Heart left ventricle (tissue), 16 donors: ENCODE data around the gene SPTBN1. TPM values are rescaled to one million over a fixed set of nuclear protein-coding genes. Genes with fewer than 3 reads are reported as not detected.
"Not testable (repeated sequence)": the region's sequence is repeated elsewhere in the genome, so short reads cannot be mapped to it uniquely, and the experiment has no call there.

Experiments
- ATAC-seq, 4 donors: fragments of 200-7000 bp; cut with Tn5 transposase; one replicate each; pipeline ENCODE4 v1.9.1; 2020 to 2022; ENCODE audit warnings: moderate library complexity in 4 of 4, mild to moderate bottlenecking in 3 of 4, moderate number of reproducible peaks in 1 of 4
- DNase-seq, 5 donors: peaks; one replicate each; pipeline ENCODE4 v3.0.0-alpha.2; 2020
- H3K27ac ChIP-seq, 12 donors: fragments of 200-600 bp; sonication (generic) in 4 of 12; one replicate each; pipeline versions ENCODE4 v1.5.0 to v1.8.0; 2016 to 2022; ENCODE audit warnings: mild to moderate bottlenecking in 2 of 12
- H3K27me3 ChIP-seq, 9 donors: fragments of 200-600 bp; sonication (generic) in 2 of 9; one replicate each; pipeline versions ENCODE4 v1.5.1 to v1.8.0; 2016 to 2022; ENCODE audit warnings: mild to moderate bottlenecking in 3 of 9
- H3K36me3 ChIP-seq, 9 donors: fragments of 200-600 bp; sonication (generic) in 2 of 9; one replicate each; pipeline versions ENCODE4 v1.5.0 to v1.8.0; 2018 to 2022; ENCODE audit warnings: mild to moderate bottlenecking in 2 of 9
- H3K4me1 ChIP-seq, 12 donors: fragments of 200-600 bp; sonication (generic) in 4 of 12; one replicate each; pipeline versions ENCODE4 v1.5.0 to v1.8.0; 2016 to 2022; ENCODE audit warnings: mild to moderate bottlenecking in 3 of 12
- H3K4me3 ChIP-seq, 12 donors: fragments of 200-600 bp; sonication (generic) in 4 of 12; one replicate each; pipeline versions ENCODE4 v1.5.0 to v1.8.0; 2017 to 2022; ENCODE audit warnings: mild to moderate bottlenecking in 9 of 12, moderate library complexity in 4 of 12
- H3K9me3 ChIP-seq, 12 donors: fragments of 200-600 bp; sonication (generic) in 4 of 12; one replicate each; pipeline versions ENCODE4 v1.5.0 to v1.8.0; 2016 to 2022; ENCODE audit warnings: mild to moderate bottlenecking in 1 of 12
- POLR2A ChIP-seq, 2 donors: fragments of 450-650 bp; IDR thresholded peaks; one replicate each; pipeline ENCODE4 v1.6.1; 2017; ENCODE audit warnings: antibody characterized with exemption in 2 of 2, mild to moderate bottlenecking in 2 of 2, moderate library complexity in 2 of 2
- WGBS, 4 donors: extraction: QIAGEN DNeasy Blood & Tissue Kit in 2 of 4; methylation state at CpG; one replicate each; pipeline versions ENCODE4 v1.1.5 to v1.1.7; 2013 to 2018; 5-methylcytosine and 5-hydroxymethylcytosine counted together
- intact Hi-C, 10 donors: fragments of 100-400 bp; cut with DNase I; formaldehyde crosslinking; loops; one replicate each; pipeline versions ENCODE4 v1.11.1 to v1.14.2; 2022
- polyA plus RNA-seq, 2 donors: library from polyadenylated mRNA; stranded (reverse); fragments of 200-250 nt; gene quantifications; one replicate each; pipeline ENCODE4 v1.2.3, GENCODE V29; 2013
- total RNA-seq, 9 donors: library from RNA; depleted of rRNA in 2 of 9; stranded (reverse); fragments of >200 nt in 2 of 9; fragmentation: NEBNext Ultra II Directional in 3 of 9; extraction: Animal tissue kit (Norgen Biotek cat#: 25700) in 3 of 9; gene quantifications; one replicate each; pipeline versions ENCODE4 v1.1.0 to v1.2.4, GENCODE V29; 2016 to 2023
- TF ChIP-seq, protein P1 (sequence below), 12 donors: fragments of 200-600 bp; sonication (generic) in 4 of 12; IDR thresholded peaks; one replicate each; pipeline versions ENCODE4 v1.5.0 to v1.8.0; 2018 to 2022; ENCODE audit warnings: antibody characterized with exemption in 12 of 12, mild to moderate bottlenecking in 5 of 12
- donor health status: ischemic (EF 13 %, LVEDD 7.1; RV severe dilation, severe dysfunction).
- donor health status: healthy with polysubstance abuse.
- donor health status: DM: no; HTN: yes; CAD: no.
- donor health status: DM: no; HTN: no; CAD: no.
- donor health status: ischemic (EF 25% LVEDD 6.9; RV normal size, moderate dysfunction).
- donor health status: ischemic (EF 25% LVEDD 5.7; RV mildly dilated, moderate dysfunction).
- donor health status: healthy.
- donor health status: DM: yes; HTN: yes; CAD: no.
- donor health status: ischemic (EF 35%, LVEDD 5.7; RV mildly dilated, moderate dysfunction).
- donor health status: nonischemic (EF 11% LVEDD 7.7; RV severe dilation, severe dysfunction).
- donor health status: DM: yes; HTN: yes; CAD: no.
- donor health status: PGD.
- donor health status: ischemic (EF 29% LVEDD 5.4; RV normal size, mild dysfunction).
- donor health status: nonischemic (EF 23%, LVEDD 6.1; RV moderate dilation, normal function).

SPTBN1 gene
- total and polyA plus RNA-seq, 11 donors, result 124 to 659 (median 422) TPM

DNA sequence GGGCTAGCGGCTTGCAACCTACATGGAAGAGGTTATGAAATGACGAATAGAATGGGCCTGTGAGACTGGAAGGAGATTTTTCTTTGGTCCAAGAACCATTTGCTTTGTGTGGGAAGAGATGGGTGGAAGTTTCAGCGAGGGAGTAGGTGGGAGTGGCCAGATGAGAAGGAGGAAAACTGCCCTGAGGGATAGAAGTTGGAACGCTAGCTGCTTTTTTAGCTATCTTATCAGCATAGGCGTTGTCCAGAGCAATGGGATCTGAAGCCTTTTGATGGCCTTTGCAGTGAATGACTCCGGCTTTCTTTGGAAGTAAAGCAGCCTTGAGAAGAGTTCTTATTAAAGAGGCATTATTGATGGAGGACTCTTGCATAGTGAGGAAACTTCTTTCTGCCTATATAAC, 52.4 kb downstream of the SPTBN1 start:
- peak overlapping the region in 9 of 12 donors; percentile 16 to 51 (median 39) for H3K27ac ChIP-seq
- DNase-seq (no peak), ATAC-seq (no peak)
- H3K36me3 ChIP-seq, result peaks cover 0 to 4% (median 0%) of the 10 kb centered on the region in 9 donors
- WGBS, 4 donors, result 22 to 32% (median 26%) methylated on average over 6 of the region's 6 CpGs
- peaks cover 23 to 100% (median 90%) of the 10 kb centered on the region in 12 donors for H3K4me1 ChIP-seq
- H3K27me3 ChIP-seq, result no peaks in the 10 kb centered on the region
- no peaks in the 10 kb centered on the region for H3K9me3 ChIP-seq
- intact Hi-C loops, result loop anchor here in 2 of 10 donors (10.0 kb wide), 2 partner anchors 304 to 326 kb away; no protein-coding TSS in a partner anchor
- no peak overlapping the region for H3K4me3 ChIP-seq
- TF ChIP-seq, protein P1, sequence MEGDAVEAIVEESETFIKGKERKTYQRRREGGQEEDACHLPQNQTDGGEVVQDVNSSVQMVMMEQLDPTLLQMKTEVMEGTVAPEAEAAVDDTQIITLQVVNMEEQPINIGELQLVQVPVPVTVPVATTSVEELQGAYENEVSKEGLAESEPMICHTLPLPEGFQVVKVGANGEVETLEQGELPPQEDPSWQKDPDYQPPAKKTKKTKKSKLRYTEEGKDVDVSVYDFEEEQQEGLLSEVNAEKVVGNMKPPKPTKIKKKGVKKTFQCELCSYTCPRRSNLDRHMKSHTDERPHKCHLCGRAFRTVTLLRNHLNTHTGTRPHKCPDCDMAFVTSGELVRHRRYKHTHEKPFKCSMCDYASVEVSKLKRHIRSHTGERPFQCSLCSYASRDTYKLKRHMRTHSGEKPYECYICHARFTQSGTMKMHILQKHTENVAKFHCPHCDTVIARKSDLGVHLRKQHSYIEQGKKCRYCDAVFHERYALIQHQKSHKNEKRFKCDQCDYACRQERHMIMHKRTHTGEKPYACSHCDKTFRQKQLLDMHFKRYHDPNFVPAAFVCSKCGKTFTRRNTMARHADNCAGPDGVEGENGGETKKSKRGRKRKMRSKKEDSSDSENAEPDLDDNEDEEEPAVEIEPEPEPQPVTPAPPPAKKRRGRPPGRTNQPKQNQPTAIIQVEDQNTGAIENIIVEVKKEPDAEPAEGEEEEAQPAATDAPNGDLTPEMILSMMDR (IDR thresholded peaks at IDR 0.05), result no peak
- no peak for TF ChIP-seq POLR2A (IDR thresholded peaks at IDR 0.05)

DNA sequence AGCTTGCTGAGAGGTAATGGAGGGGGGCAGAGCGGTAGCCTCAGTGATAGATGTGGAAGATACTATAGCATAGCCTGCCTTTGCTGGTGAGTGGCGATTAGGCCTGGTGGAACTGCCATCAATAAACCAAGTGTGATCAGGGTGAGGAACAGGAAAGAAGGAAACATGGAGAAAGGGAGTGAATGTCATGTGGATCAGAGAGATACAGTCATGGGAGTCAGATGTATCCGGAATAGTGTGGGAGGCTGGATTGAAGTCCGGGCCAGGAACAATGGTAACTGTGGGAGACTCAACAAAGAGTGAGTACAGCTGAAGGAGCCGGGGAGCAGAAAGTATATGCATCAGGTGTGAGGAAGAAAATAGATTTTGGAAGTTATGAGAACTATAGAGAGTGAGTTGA, 52.9 kb downstream of the SPTBN1 start:
- intact Hi-C loops, result loop anchor here in 2 of 10 donors (10.0 kb wide), 2 partner anchors 304 to 326 kb away; no protein-coding TSS in a partner anchor
- H3K9me3 ChIP-seq, ATAC-seq, DNase-seq, H3K4me3 ChIP-seq, H3K36me3 ChIP-seq, H3K27me3 ChIP-seq: not testable (repeated sequence)
- WGBS, 4 donors, result 51 to 67% (median 59%) methylated on average over 5 of the region's 5 CpGs
- Histone ChIP-seq H3K4me1 (peaks cover 23 to 100% (median 89%) of the 10 kb centered on the region in 12 donors), H3K27ac (peak overlapping the region in 9 of 12 donors; percentile 17 to 61 (median 39))

DNA sequence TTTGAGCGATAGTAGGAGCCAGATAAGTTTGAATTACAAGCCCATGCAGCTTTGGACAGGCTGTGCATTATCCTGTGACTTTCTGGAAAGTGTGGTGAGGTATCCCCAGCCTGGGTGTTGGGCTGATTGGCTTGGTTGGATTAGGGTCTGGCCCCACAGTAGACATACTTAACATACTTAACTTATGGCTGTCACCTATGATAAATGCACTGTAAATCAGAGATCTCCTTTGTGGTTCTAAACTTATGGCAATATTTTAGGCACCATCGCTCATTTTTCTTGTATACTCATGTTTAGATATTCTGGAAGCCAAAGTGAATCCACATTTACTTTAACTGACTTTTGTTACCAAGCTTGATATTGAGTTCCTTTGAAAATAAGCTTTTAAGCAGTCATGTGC, 54.8 kb downstream of the SPTBN1 start:
- no peak for ATAC-seq
- Histone ChIP-seq H3K4me3 (no peak overlapping the region), H3K27me3 (no peaks in the 10 kb centered on the region), H3K36me3 (peaks cover 0 to 10% (median 0%) of the 10 kb centered on the region in 9 donors), H3K4me1 (peaks cover 18 to 100% (median 84%) of the 10 kb centered on the region in 12 donors), H3K27ac (peak overlapping the region in 4 of 12 donors; percentile 3 to 23 (median 4)), H3K9me3 (no peaks in the 10 kb centered on the region)
- DNase-seq, result no peak
- intact Hi-C loops, result loop anchor here in 1 of 10 donors (10.0 kb wide), 1 partner anchor 176 kb away; a partner anchor contains a TSS
- TF ChIP-seq POLR2A (IDR thresholded peaks at IDR 0.05), result no peak
- TF ChIP-seq, protein P1 (IDR thresholded peaks at IDR 0.05), result no peak
- 54 to 63% (median 61%) methylated on average over 2 of the region's 2 CpGs for WGBS, 4 donors

DNA sequence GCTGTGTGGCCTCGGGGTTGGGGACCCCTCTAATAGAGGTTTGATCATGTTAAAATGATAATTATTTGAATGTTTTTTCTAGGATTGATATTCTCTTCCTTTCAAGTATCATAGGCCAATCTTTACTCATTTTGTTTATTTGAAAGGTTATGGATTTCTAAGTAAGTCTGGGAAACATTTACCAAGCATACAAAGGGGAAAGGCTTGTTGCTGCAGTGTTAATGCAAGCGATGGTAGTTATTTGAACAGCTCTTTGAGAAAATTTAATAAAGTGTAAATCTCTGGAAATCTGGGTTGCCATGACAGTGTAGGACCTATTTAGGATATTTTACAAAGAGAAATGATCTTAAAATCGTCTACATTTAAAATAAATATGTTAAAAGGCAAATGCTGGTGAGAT, 56.1 kb downstream of the SPTBN1 start:
- Histone ChIP-seq H3K27me3 (no peaks in the 10 kb centered on the region), H3K4me3 (no peak overlapping the region), H3K4me1 (peaks cover 22 to 99% (median 81%) of the 10 kb centered on the region in 12 donors)

More for the DNA sequence above, 56.1 kb downstream of the SPTBN1 start:
- H3K27ac ChIP-seq, result no peak overlapping the region
- H3K9me3 ChIP-seq, result no peaks in the 10 kb centered on the region
- TF ChIP-seq POLR2A (IDR thresholded peaks at IDR 0.05), result no peak
- TF ChIP-seq, protein P1 (IDR thresholded peaks at IDR 0.05), result no peak
- intact Hi-C loops, result loop anchor here in 1 of 10 donors (10.0 kb wide), 1 partner anchor 177 kb away; a partner anchor contains a TSS
- 72 to 84% (median 79%) methylated on average over 3 of the region's 3 CpGs for WGBS, 4 donors
- ATAC-seq (no peak), DNase-seq (no peak)
- H3K36me3 ChIP-seq, result peaks cover 0 to 18% (median 0%) of the 10 kb centered on the region in 9 donors
